GM19043 (cell line): ENCODE data around the gene ADCK1.
"Not testable (repeated sequence)": the region's sequence is repeated elsewhere in the genome, so short reads cannot be mapped to it uniquely, and the experiment has no call there.

Experiments
- ATAC-seq: cut with Tn5 transposase; IDR thresholded peaks from one replicate; pipeline ENCODE4 v1.9.1; 2021; ENCODE audit warnings: low read depth; ENCODE audit not compliant: unreplicated experiment

The ADCK1 gene

GRCh38 chr14:77892381-77892871 is 92.5 kb downstream of the ADCK1 start:
- no peak for ATAC-seq

DNA sequence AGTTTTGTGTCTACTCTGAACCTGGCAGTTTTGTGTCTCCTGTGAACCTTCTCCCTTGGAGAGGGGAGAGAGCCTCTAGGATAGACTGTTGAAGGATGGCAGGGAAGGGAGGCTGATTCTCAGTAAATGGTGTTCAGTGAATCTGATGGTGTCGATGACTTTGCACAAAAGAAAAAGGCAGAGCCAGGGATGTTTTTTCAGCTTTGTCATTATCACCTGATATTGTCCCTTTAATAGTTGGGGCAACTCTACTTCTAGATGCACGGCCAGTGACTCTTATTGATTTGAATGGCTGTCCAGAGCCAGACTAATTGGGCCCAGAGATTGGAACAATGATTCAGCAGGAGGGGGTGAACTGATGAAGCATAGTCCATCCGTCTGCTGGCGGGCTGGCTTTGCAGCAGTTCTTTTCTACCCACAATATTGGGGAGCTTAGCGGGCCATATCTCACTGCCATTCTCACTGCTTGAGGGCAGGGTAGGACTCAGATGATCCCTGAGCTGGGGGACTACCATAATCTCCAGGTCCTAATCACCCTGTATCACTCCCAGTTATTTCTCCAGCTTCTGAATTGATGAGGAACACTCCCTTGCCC is 93.1 kb downstream of the ADCK1 start:
- no peak for ATAC-seq

DNA sequence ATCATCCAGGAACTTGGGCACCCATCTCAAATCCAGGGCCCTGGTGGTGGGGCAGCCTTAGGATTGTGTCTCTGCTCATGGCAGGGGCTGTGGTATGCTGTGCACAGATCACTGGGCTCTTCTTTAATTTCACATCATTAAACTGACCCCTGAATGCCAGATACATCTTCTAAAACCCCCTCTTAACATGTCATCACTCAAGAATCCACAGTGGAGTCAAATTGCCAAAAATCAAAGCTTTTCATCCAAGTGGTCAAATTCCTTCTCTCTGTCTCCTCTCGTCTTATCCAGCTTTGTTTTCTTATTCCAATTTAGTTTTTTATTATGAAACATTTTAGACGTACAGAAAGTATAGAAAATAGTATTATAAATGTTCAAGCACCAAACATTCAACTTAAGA is 97.5 kb downstream of the ADCK1 start:
- ATAC-seq: no peak

- ATAC-seq: no peak
Observed at GRCh38 chr14:77902811-77903210, 102.9 kb downstream of the ADCK1 start.

DNA sequence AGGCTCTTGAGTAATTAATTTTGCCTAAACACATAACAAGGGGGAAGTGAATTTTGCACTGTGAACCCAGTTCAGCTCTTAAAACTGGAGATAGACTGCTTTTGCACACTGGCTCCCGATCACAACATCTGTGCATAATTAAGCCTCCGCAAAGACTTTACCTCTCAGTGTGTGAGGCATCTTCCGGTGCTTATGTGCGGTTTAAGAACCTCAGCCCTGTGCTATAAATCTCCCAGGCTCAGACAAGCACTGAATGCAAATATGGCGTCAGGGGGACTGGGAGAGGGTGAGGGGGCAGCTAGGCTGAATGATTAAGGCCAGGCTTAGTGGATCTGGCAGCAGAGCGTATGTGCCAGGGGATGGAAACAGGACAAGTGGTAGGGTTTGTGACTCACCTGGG is 103.3 kb downstream of the ADCK1 start:
- no peak for ATAC-seq

GRCh38 chr14:77903937-77904617 is 104.2 kb downstream of the ADCK1 start:
- no peak for ATAC-seq

DNA sequence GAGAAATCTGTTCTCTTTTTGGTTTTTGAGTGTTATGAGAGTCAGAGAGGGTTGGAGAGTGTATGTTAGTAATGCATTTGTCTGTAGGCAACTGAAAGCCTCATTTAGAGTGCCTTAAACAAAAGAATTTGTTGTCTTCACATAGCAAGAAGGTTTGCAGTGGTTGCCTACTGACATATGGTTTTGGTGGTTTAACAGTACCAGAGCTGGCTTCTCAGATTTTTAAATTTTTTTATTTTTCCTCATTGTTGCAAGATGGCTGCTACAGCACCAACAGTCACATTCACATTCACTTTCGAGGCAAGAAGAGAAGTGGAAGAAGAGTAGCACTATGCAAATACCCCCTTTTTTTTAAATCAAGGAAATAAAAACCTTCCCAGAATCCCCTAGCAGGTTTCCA is 106.5 kb downstream of the ADCK1 start:
- no peak for ATAC-seq

- ATAC-seq: no peak
Observed at GRCh38 chr14:77908847-77909246, 108.9 kb downstream of the ADCK1 start.

GRCh38 chr14:77909911-77910310 is 110.0 kb downstream of the ADCK1 start:
- no peak for ATAC-seq

DNA sequence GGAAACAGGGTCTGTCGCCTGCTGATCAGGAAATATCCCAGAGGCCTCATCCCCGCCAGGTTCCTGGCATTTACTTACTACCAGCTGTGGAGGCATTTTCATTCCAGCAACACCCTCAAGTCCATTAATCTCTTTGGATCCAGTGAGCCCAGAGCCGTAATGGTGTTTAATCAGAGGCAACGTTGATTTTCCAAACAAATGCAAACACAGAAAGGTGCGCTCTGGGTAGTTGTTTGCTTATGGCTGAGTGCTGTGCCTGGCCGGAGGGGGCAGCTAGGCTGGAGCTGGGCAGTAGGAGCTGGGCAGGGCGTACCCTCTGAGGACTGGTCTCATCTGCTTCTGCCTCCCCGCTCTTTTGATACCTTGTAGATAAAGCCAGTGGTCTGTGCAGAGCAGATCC is 110.6 kb downstream of the ADCK1 start:
- no peak for ATAC-seq

- ATAC-seq: no peak
Observed at GRCh38 chr14:77911356-77911755, 111.4 kb downstream of the ADCK1 start.

GRCh38 chr14:77912754-77913556 is 113.0 kb downstream of the ADCK1 start:
- ATAC-seq: no peak

- ATAC-seq: no peak
Observed at GRCh38 chr14:77914073-77914721, 114.3 kb downstream of the ADCK1 start.

DNA sequence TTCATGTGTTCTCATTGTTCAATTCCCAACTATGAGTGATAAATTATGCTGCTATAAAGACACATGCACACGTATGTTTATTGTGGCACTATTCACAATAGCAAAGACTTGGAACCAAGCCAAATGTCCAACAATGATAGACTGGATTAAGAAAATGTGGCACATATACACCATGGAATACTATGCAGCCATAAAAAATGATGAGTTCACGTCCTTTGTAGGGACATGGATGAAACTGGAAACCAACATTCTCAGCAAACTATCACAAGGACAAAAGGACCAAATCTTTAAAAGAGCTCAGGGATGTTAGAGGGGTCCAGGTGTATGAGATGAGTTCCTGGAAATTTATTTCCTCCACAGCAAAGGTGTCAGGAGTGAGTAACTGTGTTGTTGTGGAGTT is 115.5 kb downstream of the ADCK1 start:
- not testable (repeated sequence) for ATAC-seq

GRCh38 chr14:77917491-77918201 is 117.7 kb downstream of the ADCK1 start:
- ATAC-seq: no peak

DNA sequence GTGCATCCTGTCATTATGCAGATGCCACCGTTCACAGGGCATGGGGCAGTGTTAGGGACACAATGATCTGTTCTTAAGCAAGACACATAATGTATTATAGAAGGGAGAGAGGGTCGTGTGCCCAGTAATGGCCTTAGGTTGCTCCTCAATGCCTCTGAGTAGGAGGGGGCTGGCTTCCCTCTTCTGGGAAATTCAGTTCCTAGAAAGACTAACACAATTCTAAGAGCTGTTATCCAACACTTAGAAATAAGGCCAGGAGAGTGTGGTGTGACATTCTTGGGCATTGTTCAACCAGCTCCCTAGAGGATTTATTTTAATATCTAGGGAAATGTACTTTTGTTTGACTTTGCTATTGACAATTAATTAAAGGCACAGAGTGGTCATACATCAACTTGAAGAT is 118.5 kb downstream of the ADCK1 start:
- no peak for ATAC-seq

DNA sequence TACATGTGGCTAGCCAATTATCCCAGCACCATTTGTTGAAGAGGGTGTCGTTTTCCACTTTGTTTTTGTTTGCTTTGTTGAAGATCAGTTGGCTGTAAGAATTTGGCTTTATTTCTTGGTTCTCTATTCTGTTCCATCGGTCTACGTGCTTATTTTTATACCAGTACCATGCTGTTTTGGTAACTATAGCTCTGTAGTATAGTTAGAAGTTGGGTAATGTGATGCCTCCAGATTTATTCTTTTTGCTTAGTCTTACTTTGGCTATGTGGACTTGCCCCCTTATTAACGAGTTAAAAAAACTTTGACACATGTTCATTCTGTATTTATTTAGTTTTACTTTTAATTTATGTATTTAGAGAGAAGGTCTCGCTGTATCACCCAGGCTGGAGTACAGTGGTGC is 120.4 kb downstream of the ADCK1 start:
- no peak for ATAC-seq

DNA sequence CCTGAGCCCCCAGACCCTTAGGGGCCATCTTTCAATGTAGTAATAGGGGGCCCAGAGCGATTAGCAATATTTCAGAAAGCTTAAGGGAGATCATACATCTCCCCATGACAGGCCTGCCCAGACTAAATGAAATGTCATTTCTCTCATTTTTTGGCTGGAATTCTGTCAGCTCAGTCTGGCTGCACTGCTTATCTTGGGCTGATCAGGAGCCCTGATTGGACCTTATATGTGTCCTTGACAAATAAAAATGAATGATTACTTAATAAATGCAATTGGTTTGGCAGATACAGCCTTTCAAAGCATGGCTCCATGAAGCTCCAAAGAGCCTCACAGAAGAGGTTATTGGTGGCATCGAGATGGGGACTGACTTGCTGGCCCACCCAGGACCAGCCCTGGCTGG is 121.9 kb downstream of the ADCK1 start:
- no peak for ATAC-seq

DNA sequence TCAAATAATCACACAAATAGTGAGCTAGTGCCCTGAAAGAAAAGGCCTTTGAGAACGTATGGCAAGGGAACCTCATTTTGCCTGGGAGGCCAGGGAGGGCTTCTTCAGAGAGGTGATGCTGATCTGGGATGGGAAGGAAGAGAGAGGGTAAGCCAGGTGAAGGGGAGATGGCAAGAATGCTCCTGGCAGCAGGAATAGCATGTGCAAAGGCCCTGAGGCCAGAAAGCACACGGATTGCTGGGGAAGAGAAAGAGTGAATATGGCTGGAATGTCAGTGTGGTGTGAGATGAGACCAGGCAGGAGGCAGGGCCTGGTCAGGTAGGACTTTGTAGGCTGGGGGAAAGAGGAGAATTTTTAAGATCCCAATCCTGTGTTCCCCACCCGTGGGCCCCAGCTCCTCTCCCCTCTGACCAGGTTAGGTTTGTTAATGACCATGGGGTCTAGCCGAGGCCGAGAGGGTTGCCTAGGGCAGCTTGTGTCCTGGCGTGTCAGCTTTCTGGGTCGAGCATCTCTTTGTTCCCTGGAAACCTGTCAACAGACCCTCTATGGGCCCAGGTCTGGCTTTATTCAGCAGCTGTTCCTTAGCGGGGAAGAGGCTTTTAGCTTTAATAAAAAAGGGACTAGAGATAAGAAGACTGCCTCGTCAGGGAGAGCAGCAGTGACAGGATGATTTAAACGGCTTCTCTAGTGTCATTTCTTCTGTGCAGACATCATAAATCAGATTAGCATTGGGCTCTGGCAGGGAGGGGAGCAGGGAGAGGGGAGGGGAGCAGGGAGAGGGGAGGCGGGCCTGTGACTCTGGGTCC is 123.4 kb downstream of the ADCK1 start:
- no peak for ATAC-seq
